Neural progenitor cell (in vitro differentiated cells): ENCODE measurements around the gene EEF2KMT.

Experiments used
- CTCF ChIP-seq: fragments of 200-600 bp; sonication (generic); IDR thresholded peaks from 2 replicates; pipeline ENCODE4 v1.5.1; 2017; ENCODE audit warnings: antibody characterized with exemption, mild to moderate bottlenecking
- EZH2 ChIP-seq: fragments of 200-600 bp; sonication (generic); IDR thresholded peaks from 2 replicates; pipeline ENCODE4 v1.6.1; 2017; ENCODE audit warnings: antibody characterized with exemption, mild to moderate bottlenecking, moderate library complexity

GRCh38 chr16:5041600-5042133, 55.9 kb downstream of the EEF2KMT start:
- TF ChIP-seq CTCF (no peak), EZH2 (no peak)
